H1 (cell line): ENCODE results near the gene PHF23. TPM values are rescaled to one million over a fixed set of nuclear protein-coding genes. Genes with fewer than 3 reads are reported as not detected.

Experiments
- CTCF ChIA-PET: fragments of 300-600 bp; sonication (Branson Sonifier 250); formaldehyde crosslinking; loops from one replicate; lab custom pipeline; 2021; ENCODE audit not compliant: partially characterized antibody; lab: Charles Lee
- POLR2A ChIA-PET: fragments of 300-600 bp; sonication (Branson Sonifier 250); formaldehyde crosslinking; loops from one replicate; lab custom pipeline; 2021; ENCODE audit warnings: inconsistent platforms; ENCODE audit not compliant: partially characterized antibody; lab: Charles Lee
- DNase-seq, 2 experiments: peaks; one replicate each; pipeline versions ENCODE4 v3.0.0 to v3.0.0-alpha.2; 2010 to 2022; ENCODE audit warnings: low spot score in 2 of 2, low read depth in 1 of 2, mixed read lengths in 1 of 2
- FAIRE-seq: peaks from 2 replicates; lab custom pipeline; 2011; peaks lifted over from hg19 to GRCh38; lab: Jason Lieb, UNC
- H2AFZ ChIP-seq: 2 replicates; pipeline ENCODE4 v1.8.1; 2012; ENCODE audit warnings: low read length, inconsistent platforms
- H2AK5ac ChIP-seq: 2 replicates; pipeline ENCODE4 v1.6.1; 2013; ENCODE audit warnings: low read depth, low read length
- H2BK120ac ChIP-seq: replicated peaks from 2 replicates; pipeline ENCODE3; 2013; ENCODE audit warnings: low read depth, low read length, inconsistent platforms
- H2BK12ac ChIP-seq: 2 replicates; pipeline ENCODE4 v1.6.1; 2013; ENCODE audit warnings: low read depth, low read length
- H2BK15ac ChIP-seq: 2 replicates; pipeline ENCODE4 v1.6.1; 2013; ENCODE audit warnings: low read length
- H2BK20ac ChIP-seq: 2 replicates; pipeline ENCODE4 v1.6.1; 2013; ENCODE audit warnings: low read length
- H2BK5ac ChIP-seq: 2 replicates; pipeline ENCODE4 v1.6.1; 2013; ENCODE audit warnings: low read depth, low read length
- H3K14ac ChIP-seq: 2 replicates; pipeline ENCODE4 v1.6.1; 2013; ENCODE audit warnings: inconsistent platforms; ENCODE audit not compliant: insufficient read length
- H3K18ac ChIP-seq: 2 replicates; pipeline ENCODE4 v1.6.1; 2013; ENCODE audit warnings: low read length; ENCODE audit errors: extremely low read depth
- H3K23ac ChIP-seq: 2 replicates; pipeline ENCODE4 v1.6.1; 2013; ENCODE audit warnings: inconsistent platforms; ENCODE audit not compliant: insufficient read length
- H3K23me2 ChIP-seq: 2 replicates; pipeline ENCODE4 v1.6.1; 2013; ENCODE audit warnings: low read depth, low read length
- H3K27ac ChIP-seq: 2 replicates; pipeline ENCODE4 v1.6.1; 2011; ENCODE audit warnings: low read depth, low read length, inconsistent platforms
- H3K27me3 ChIP-seq, 4 experiments: replicated peaks in 1 of 4; 1 replicate in 1 of 4; 2 replicates in 3 of 4; pipeline versions ENCODE4 v1.6.1 to v1.8.1; 2011 to 2013; ENCODE audit warnings: low read length in 3 of 4, mild to moderate bottlenecking in 3 of 4, inconsistent platforms in 2 of 4, mixed read lengths in 2 of 4, moderate library complexity in 1 of 4; ENCODE audit not compliant: control insufficient read depth in 3 of 4, insufficient read depth in 3 of 4; ENCODE audit errors: extremely low read depth in 1 of 4
- H3K36me3 ChIP-seq, 4 experiments: 2 replicates each; pipeline versions ENCODE4 v1.6.1 to v1.8.1; 2011 to 2013; ENCODE audit warnings: mild to moderate bottlenecking in 4 of 4, low read length in 3 of 4, moderate library complexity in 2 of 4, control low read depth in 1 of 4, inconsistent platforms in 1 of 4; ENCODE audit not compliant: insufficient read depth in 4 of 4, control insufficient read depth in 2 of 4
- H3K4ac ChIP-seq: replicated peaks from 2 replicates; pipeline ENCODE3; 2013; ENCODE audit warnings: low read length, low read depth, mixed read lengths, inconsistent platforms; ENCODE audit not compliant: insufficient read length
- H3K4me1 ChIP-seq, 4 experiments: replicated peaks in 1 of 4; 1 replicate in 1 of 4; 2 replicates in 3 of 4; pipeline versions ENCODE4 v1.6.1 to v1.8.1; 2011 to 2013; ENCODE audit warnings: low read length in 3 of 4, inconsistent platforms in 2 of 4, mixed read lengths in 1 of 4; ENCODE audit not compliant: insufficient read depth in 4 of 4, control insufficient read depth in 3 of 4
- H3K4me2 ChIP-seq, 2 experiments: 2 replicates each; pipeline versions ENCODE4 v1.6.1 to v1.8.1; 2011 to 2013; ENCODE audit warnings: low read depth in 2 of 2, low read length in 2 of 2, control low read depth in 1 of 2, inconsistent platforms in 1 of 2, mild to moderate bottlenecking in 1 of 2; ENCODE audit not compliant: insufficient read depth in 1 of 2
- H3K4me3 ChIP-seq, 4 experiments: fragments of 200-600, 300-600 bp in 1 of 4; sonication (generic), shearing (Covaris generic), sonication (Bioruptor Twin) in 1 of 4; 2 replicates each; pipeline versions ENCODE4 v1.5.1 to v1.8.1; 2011 to 2016; ENCODE audit warnings: low read length in 4 of 4, low read depth in 3 of 4, control low read depth in 2 of 4, inconsistent platforms in 2 of 4, mild to moderate bottlenecking in 2 of 4, mixed read lengths in 1 of 4, moderate library complexity in 1 of 4; ENCODE audit not compliant: insufficient read depth in 2 of 4; ENCODE audit errors: extremely low read depth in 1 of 4
- H3K56ac ChIP-seq: replicated peaks from 2 replicates; pipeline ENCODE3; 2013; ENCODE audit warnings: low read depth, mild to moderate bottlenecking, mixed read lengths, low read length, inconsistent platforms; ENCODE audit not compliant: insufficient read length
- H3K79me1 ChIP-seq: 2 replicates; pipeline ENCODE4 v1.6.1; 2013; ENCODE audit warnings: low read depth, low read length, control low read depth
- H3K79me2 ChIP-seq, 2 experiments: 2 replicates each; pipeline versions ENCODE4 v1.6.1 to v1.8.1; 2012 to 2013; ENCODE audit warnings: low read length in 2 of 2, mild to moderate bottlenecking in 2 of 2, inconsistent platforms in 1 of 2; ENCODE audit not compliant: insufficient read depth in 2 of 2, control insufficient read depth in 1 of 2
- H3K9ac ChIP-seq, 4 experiments: replicated peaks in 1 of 4; 1 replicate in 1 of 4; 2 replicates in 3 of 4; pipeline versions ENCODE4 v1.6.1 to v1.8.1; 2011 to 2013; ENCODE audit warnings: low read depth in 3 of 4, low read length in 3 of 4, control low read depth in 2 of 4, mild to moderate bottlenecking in 2 of 4, moderate library complexity in 2 of 4, inconsistent platforms in 1 of 4; ENCODE audit errors: extremely low read depth in 1 of 4
- H3K9me3 ChIP-seq, 2 experiments: 2 replicates each; pipeline versions ENCODE4 v1.6.1 to v1.8.1; 2012 to 2013; ENCODE audit warnings: mild to moderate bottlenecking in 2 of 2, moderate library complexity in 2 of 2, control low read depth in 1 of 2, inconsistent platforms in 1 of 2, low read depth in 1 of 2, low read length in 1 of 2, mixed read lengths in 1 of 2; ENCODE audit not compliant: insufficient read depth in 2 of 2
- H4K20me1 ChIP-seq, 2 experiments: replicated peaks in 1 of 2; 2 replicates each; pipeline versions ENCODE3 to v1.8.1; 2011 to 2013; ENCODE audit warnings: inconsistent platforms in 2 of 2, low read length in 2 of 2, mild to moderate bottlenecking in 1 of 2; ENCODE audit not compliant: insufficient read depth in 2 of 2, control insufficient read depth in 1 of 2
- H4K5ac ChIP-seq: 2 replicates; pipeline ENCODE4 v1.6.1; 2013; ENCODE audit warnings: low read length, low read depth, mixed read lengths, inconsistent platforms; ENCODE audit not compliant: insufficient read length
- H4K8ac ChIP-seq: 2 replicates; pipeline ENCODE4 v1.8.0; 2013; ENCODE audit warnings: mild to moderate bottlenecking, moderate library complexity, low read length, inconsistent platforms; ENCODE audit not compliant: insufficient read depth; ENCODE audit errors: extremely low read depth
- H4K91ac ChIP-seq: replicated peaks from 2 replicates; pipeline ENCODE3; 2013; ENCODE audit warnings: low read length, mixed read lengths, inconsistent platforms; ENCODE audit not compliant: insufficient read length
- PHF8 ChIP-seq: fragments of 200-600 bp; sonication (generic); conservative IDR thresholded peaks from 2 replicates; pipeline ENCODE4 v1.7.1; 2012; ENCODE audit warnings: low read depth, mild to moderate bottlenecking, inconsistent platforms, low read length, moderate library complexity
- POLR2A ChIP-seq, 2 experiments: IDR thresholded peaks; 1 replicate in 1 of 2; 2 replicates in 1 of 2; pipeline ENCODE4 v1.6.1; 2011; ENCODE audit warnings: low read depth in 2 of 2, low read length in 2 of 2, mild to moderate bottlenecking in 2 of 2; ENCODE audit errors: control extremely low read depth in 1 of 2
- POLR2AphosphoS5 ChIP-seq: IDR thresholded peaks from 2 replicates; pipeline ENCODE4 v1.6.1; 2011; ENCODE audit warnings: low read depth, low read length
- WGBS, 2 experiments: shearing (Covaris generic) in 1 of 2; methylation state at CpG; one replicate each; pipeline versions ENCODE4 v1.1.6 to v1.1.7; 2013 to 2015; ENCODE audit warnings: low lambda C conversion rate in 2 of 2, mixed read lengths in 2 of 2, inconsistent platforms in 1 of 2, low coverage in 1 of 2, missing lambda C conversion rate in 1 of 2; ENCODE audit not compliant: insufficient replicate concordance in 2 of 2, insufficient coverage in 1 of 2, insufficient read length in 1 of 2; ENCODE audit errors: extremely low coverage in 1 of 2, missing lambda C conversion rate in 1 of 2; 5-methylcytosine and 5-hydroxymethylcytosine counted together
- polyA plus RNA-seq, 7 experiments: library from polyadenylated mRNA; depleted of rRNA in 3 of 7; stranded (reverse) in 5 of 7; unstranded in 2 of 7; fragments of >200 nt in 5 of 7; fragments of 200-250 nt in 2 of 7; gene quantifications; 1 replicate in 5 of 7; 2 replicates in 1 of 7; 4 replicates in 1 of 7; pipeline versions ENCODE4 v1.2.1 to v1.2.3, GENCODE V29; 2011 to 2013; ENCODE audit warnings: missing spikeins in 2 of 7, mixed read lengths in 2 of 7
- total RNA-seq: library from RNA; stranded (reverse); fragmentation: NEBNext Ultra II Directional; extraction: Animal tissue kit (Norgen Biotek cat#: 25700); gene quantifications from 2 replicates; pipeline ENCODE4 v1.2.1, GENCODE V29; 2021

PHF23 gene
- total and polyA plus RNA-seq, 2 of the 8 experiments (the other 6 are each of a cell fraction or from before 2014, with no cell fraction given): 47.5 to 62.8 TPM

DNA sequence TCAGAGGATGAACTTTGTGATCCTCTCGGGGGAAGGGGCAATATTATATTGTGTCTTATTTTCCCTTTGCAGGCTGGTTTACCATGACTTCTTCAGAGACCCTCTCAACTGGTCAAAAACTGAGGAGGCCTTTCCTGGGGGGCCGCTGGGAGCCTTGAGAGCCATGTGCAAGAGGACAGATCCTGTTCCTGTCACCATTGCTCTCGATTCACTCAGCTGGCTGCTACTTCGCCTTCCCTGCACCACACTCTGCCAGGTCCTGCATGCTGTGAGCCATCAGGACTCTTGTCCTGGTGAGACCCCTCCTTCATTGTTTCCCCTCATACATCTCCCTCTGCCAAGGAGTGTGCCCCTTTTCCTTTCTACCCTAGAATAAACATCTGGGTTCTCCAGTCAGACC, 15.3 kb upstream of the PHF23 start:
- no peak overlapping the region for H2BK15ac ChIP-seq
- H4K8ac ChIP-seq: no peak overlapping the region
- H3K18ac ChIP-seq: no peak overlapping the region
- H3K4me2 ChIP-seq: no peak overlapping the region
- H3K79me1 ChIP-seq: peaks cover 10% of the 10 kb centered on the region
- peaks cover 2 to 32% (median 19%) of the 10 kb centered on the region in 4 experiments for H3K36me3 ChIP-seq
- H2AK5ac ChIP-seq: no peak overlapping the region
- peaks cover 12 to 36% of the 10 kb centered on the region in 2 experiments for H3K79me2 ChIP-seq
- peak; percentile 67; the same call in 1 of the 2 replicates for TF ChIP-seq POLR2AphosphoS5
- TF ChIP-seq PHF8: no peak
- TF ChIP-seq POLR2A (IDR thresholded peaks at IDR 0.05; ENCODE audit: control extremely low read depth in 1 of 2, low read depth in 2 of 2, low read length in 2 of 2): peak in 1 of 2 experiments; percentile 40; a peak in 2 of 3 replicates
- H3K4ac ChIP-seq: no peak overlapping the region
- H3K4me3 ChIP-seq: no peak overlapping the region
- H4K5ac ChIP-seq: no peak overlapping the region
- H3K27me3 ChIP-seq: no peaks in the 10 kb centered on the region
- peaks cover 0 to 9% (median 4%) of the 10 kb centered on the region in 4 experiments; a peak in 6 of 7 replicates for H3K4me1 ChIP-seq
- no peak overlapping the region for H2BK12ac ChIP-seq
- FAIRE-seq (no peak), DNase-seq (no peak)
- no peak overlapping the region for H4K91ac ChIP-seq
- no peak overlapping the region for H2BK120ac ChIP-seq
- no peak overlapping the region for H2BK20ac ChIP-seq
- CTCF ChIA-PET: interaction anchor here (0.6 to 0.8 kb wide), 4 partner anchors 11 to 1948 kb away, joined by 3 read pairs; no protein-coding TSS in a partner anchor
- 93% methylated on average over 4 of the region's 4 CpGs; no CpG with 5 or more reads in 1 of the 2 experiments for WGBS, 2 experiments
- no peak overlapping the region for H3K27ac ChIP-seq
- POLR2A ChIA-PET: interaction anchor here (1.0 to 13.7 kb wide), 9 partner anchors 10 to 75 kb away, joined by 3 to 161 read pairs (median 7); partner anchors contain the start of genes ACADVL, DLG4, DVL2 and GABARAP
- no peaks in the 10 kb centered on the region for H3K9me3 ChIP-seq
- no peak overlapping the region for H3K23ac ChIP-seq
- H2AFZ ChIP-seq: no peak overlapping the region
- no peak overlapping the region for H2BK5ac ChIP-seq
- no peak overlapping the region for H3K9ac ChIP-seq
- no peak overlapping the region for H3K56ac ChIP-seq
- H3K23me2 ChIP-seq: peaks cover 7% of the 10 kb centered on the region
- H3K14ac ChIP-seq: no peak overlapping the region
- H4K20me1 ChIP-seq: peaks cover 2 to 12% of the 10 kb centered on the region in 2 experiments
